SU-DHL-6 (cell line): ENCODE measurements around the gene ETFRF1.

Experiments
- H2AFZ ChIP-seq: fragments of 200-600 bp; sonication (generic); 2 replicates; pipeline ENCODE4 v1.6.1; 2014; ENCODE audit warnings: low read depth, mild to moderate bottlenecking, moderate library complexity, mixed read lengths, antibody characterized with exemption, low read length; ENCODE audit not compliant: severe bottlenecking
- H3F3A ChIP-seq: fragments of 200-600 bp; shearing (Covaris generic); 2 replicates; pipeline ENCODE4 v1.6.0; 2016; ENCODE audit warnings: antibody characterized with exemption, mild to moderate bottlenecking; ENCODE audit not compliant: insufficient read depth
- H3K27ac ChIP-seq: fragments of 200-600 bp; sonication (generic); 2 replicates; pipeline ENCODE4 v1.5.1; 2016; ENCODE audit warnings: low read depth, mild to moderate bottlenecking, low read length, moderate library complexity, mixed read lengths
- H3K27me3 ChIP-seq: fragments of 200-600 bp; sonication (generic), shearing (Covaris generic); 2 replicates; pipeline ENCODE4 v1.6.0; 2014; ENCODE audit warnings: mild to moderate bottlenecking, low read length
- H3K36me3 ChIP-seq: fragments of 200-600 bp; sonication (generic); 2 replicates; pipeline ENCODE4 v1.6.1; 2014; ENCODE audit warnings: mild to moderate bottlenecking, low read length, mixed read lengths
- H3K4me2 ChIP-seq: fragments of 300-600, 200-600 bp; shearing (Covaris generic), sonication (generic); 2 replicates; pipeline ENCODE4 v1.6.0; 2014; ENCODE audit warnings: low read length, low read depth, mild to moderate bottlenecking; ENCODE audit not compliant: poor library complexity, severe bottlenecking
- H3K4me3 ChIP-seq: fragments of 200-600 bp; sonication (generic); 2 replicates; pipeline ENCODE4 v1.5.1; 2014; ENCODE audit warnings: antibody characterized with exemption, low read length, mild to moderate bottlenecking, mixed read lengths; ENCODE audit not compliant: insufficient read depth, poor library complexity, severe bottlenecking
- H3K79me2 ChIP-seq: fragments of 200-600 bp; sonication (generic); 2 replicates; pipeline ENCODE4 v1.6.1; 2014; ENCODE audit warnings: mild to moderate bottlenecking, low read length, moderate library complexity; ENCODE audit not compliant: insufficient read depth
- H3K9ac ChIP-seq: fragments of 200-600 bp; sonication (generic); 2 replicates; pipeline ENCODE4 v1.7.0; 2014; ENCODE audit warnings: mild to moderate bottlenecking, low read length
- H3K9me2 ChIP-seq: fragments of 200-600 bp; sonication (generic); replicated peaks from 2 replicates; pipeline ENCODE4 v1.6.1; 2014; ENCODE audit warnings: low read length; ENCODE audit not compliant: insufficient read depth
- H3K9me3 ChIP-seq: fragments of 200-600 bp; sonication (generic); 2 replicates; pipeline ENCODE4 v1.6.1; 2014; ENCODE audit warnings: low read length, mixed read lengths; ENCODE audit not compliant: insufficient read depth
- H4K20me1 ChIP-seq: fragments of 200-600 bp; sonication (generic); 2 replicates; pipeline ENCODE4 v1.6.1; 2014; ENCODE audit warnings: low read depth, mild to moderate bottlenecking, antibody characterized with exemption, low read length, moderate library complexity, mixed read lengths
- CTCF ChIP-seq: fragments of 200-600 bp; sonication (generic); IDR thresholded peaks from one replicate; pipeline ENCODE4 v1.5.1; 2017; ENCODE audit warnings: antibody characterized with exemption, mild to moderate bottlenecking, low read length, moderate library complexity; ENCODE audit not compliant: insufficient read depth, poor library complexity, severe bottlenecking
- EZH2phosphoT487 ChIP-seq: fragments of 200-600 bp; sonication (generic), shearing (Covaris generic); conservative IDR thresholded peaks from 2 replicates; pipeline ENCODE4 v1.6.1; 2018; ENCODE audit warnings: mild to moderate bottlenecking, antibody characterized with exemption, low read length, moderate library complexity, mixed read lengths

ETFRF1 gene

GRCh38 chr12:25189656-25190055 lies 5.4 kb upstream of the ETFRF1 start:
- H4K20me1 ChIP-seq: no peaks in the 10 kb centered on the region
- no peak overlapping the region for H3K4me3 ChIP-seq
- no peaks in the 10 kb centered on the region for H3F3A ChIP-seq
- no peaks in the 10 kb centered on the region for H3K36me3 ChIP-seq
- H2AFZ ChIP-seq: no peak overlapping the region
- no peaks in the 10 kb centered on the region for H3K9me2 ChIP-seq
- TF ChIP-seq EZH2phosphoT487 (no peak), CTCF (no peak)
- no peak overlapping the region for H3K9ac ChIP-seq
- no peak overlapping the region for H3K4me2 ChIP-seq
- no peaks in the 10 kb centered on the region for H3K9me3 ChIP-seq
- no peaks in the 10 kb centered on the region for H3K27me3 ChIP-seq
- H3K27ac ChIP-seq: no peak overlapping the region
- no peaks in the 10 kb centered on the region for H3K79me2 ChIP-seq

- Histone ChIP-seq H3K79me2 (no peaks in the 10 kb centered on the region), H3K9me2 (no peaks in the 10 kb centered on the region), H3F3A (no peaks in the 10 kb centered on the region), H3K9me3 (no peaks in the 10 kb centered on the region), H3K27me3 (no peaks in the 10 kb centered on the region), H3K4me3 (no peak overlapping the region), H2AFZ (no peak overlapping the region), H3K27ac (no peak overlapping the region), H3K9ac (no peak overlapping the region), H4K20me1 (no peaks in the 10 kb centered on the region), H3K4me2 (no peak overlapping the region), H3K36me3 (no peaks in the 10 kb centered on the region)
- TF ChIP-seq CTCF: no peak
- no peak for TF ChIP-seq EZH2phosphoT487
Observed at GRCh38 chr12:25190793-25191192, 4.2 kb upstream of the ETFRF1 start.

- H3K27ac ChIP-seq: no peak overlapping the region
Observed at GRCh38 chr12:25194214-25194613, 823 bp upstream of the ETFRF1 start.

More at GRCh38 chr12:25194214-25194613, 823 bp upstream of the ETFRF1 start:
- Histone ChIP-seq H3K79me2 (no peaks in the 10 kb centered on the region), H3K4me3 (peak overlapping the region; percentile 71), H3K36me3 (no peaks in the 10 kb centered on the region), H3K9me2 (no peaks in the 10 kb centered on the region), H3K4me2 (peak overlapping the region; percentile 60), H2AFZ (peak overlapping the region; percentile 61), H3K27me3 (no peaks in the 10 kb centered on the region), H3F3A (no peaks in the 10 kb centered on the region), H3K9ac (no peak overlapping the region), H3K9me3 (no peaks in the 10 kb centered on the region), H4K20me1 (no peaks in the 10 kb centered on the region)
- no peak for TF ChIP-seq EZH2phosphoT487
- TF ChIP-seq CTCF: no peak
